Caco-2 (cell line): Measurements from ENCODE around the gene SIGLECL1. TPM values are rescaled to one million over a fixed set of nuclear protein-coding genes. Genes with fewer than 3 reads are reported as not detected.

Experiments used
- BruUV-seq: library from RNA; stranded (reverse); fragments of 400-500 nt; replicated peaks from 2 replicates; lab custom pipeline; 2021; lab: Mats Ljungman, UMichigan
- CTCF ChIA-PET: fragments of 300-600 bp; sonication (Branson Sonifier 250); formaldehyde crosslinking; loops from one replicate; lab custom pipeline; 2022; ENCODE audit warnings: antibody characterized with exemption; lab: Charles Lee
- POLR2A ChIA-PET: fragments of 300-600 bp; sonication (Branson Sonifier 250); formaldehyde crosslinking; loops from one replicate; lab custom pipeline; 2022; ENCODE audit warnings: antibody characterized with exemption; lab: Charles Lee
- DNase-seq, 2 experiments: peaks; one replicate each; pipeline versions ENCODE4 v3.0.0 to v3.0.0-alpha.2; 2020 to 2022
- H3K27me3 ChIP-seq: replicated peaks from 2 replicates; pipeline ENCODE4 v1.6.0; 2011; ENCODE audit warnings: low read length; ENCODE audit not compliant: control insufficient read depth, insufficient read depth
- H3K36me3 ChIP-seq: 2 replicates; pipeline ENCODE4 v1.5.1; 2011; ENCODE audit warnings: low read length; ENCODE audit not compliant: control insufficient read depth, insufficient read depth
- H3K4me1 ChIP-seq: fragments of 250-450 bp; sonication (Bioruptor Pico); 2 replicates; pipeline ENCODE4 v1.5.1; 2020; ENCODE audit warnings: mild to moderate bottlenecking
- H3K4me3 ChIP-seq: 2 replicates; pipeline ENCODE4 v1.5.1; 2011; ENCODE audit warnings: low read depth, mild to moderate bottlenecking, control low read depth, low read length
- H3K9me3 ChIP-seq: fragments of 250-450 bp; sonication (Bioruptor Pico); 2 replicates; pipeline ENCODE4 v1.5.1; 2020; ENCODE audit warnings: mild to moderate bottlenecking, moderate library complexity
- H3K27ac Mint-ChIP-seq: one replicate; pipeline ENCODE4 v1.8.0; 2022; ENCODE audit warnings: mixed read lengths; ENCODE audit not compliant: unreplicated experiment
- H3K27me3 Mint-ChIP-seq: one replicate; pipeline ENCODE4 v1.8.0; 2022; ENCODE audit warnings: mixed read lengths; ENCODE audit not compliant: insufficient read depth, unreplicated experiment
- H3K36me3 Mint-ChIP-seq: one replicate; pipeline ENCODE4 v1.8.0; 2022; ENCODE audit warnings: mild to moderate bottlenecking, mixed read lengths; ENCODE audit not compliant: insufficient read depth, unreplicated experiment
- H3K4me1 Mint-ChIP-seq: one replicate; pipeline ENCODE4 v1.8.0; 2022; ENCODE audit warnings: low read depth, mixed read lengths; ENCODE audit not compliant: unreplicated experiment
- H3K4me3 Mint-ChIP-seq: one replicate; pipeline ENCODE4 v1.8.0; 2022; ENCODE audit warnings: mild to moderate bottlenecking, moderate library complexity, mixed read lengths; ENCODE audit not compliant: unreplicated experiment
- H3K9me3 Mint-ChIP-seq: one replicate; pipeline ENCODE4 v1.8.0; 2022; ENCODE audit warnings: mixed read lengths; ENCODE audit not compliant: unreplicated experiment
- CTCF ChIP-seq, 2 experiments: fragments of 200-600 bp in 1 of 2; IDR thresholded peaks; 1 replicate in 1 of 2; 2 replicates in 1 of 2; pipeline versions ENCODE4 v1.5.1 to v1.8.0; 2011 to 2022; ENCODE audit warnings: antibody characterized with exemption in 1 of 2, control low read depth in 1 of 2, inconsistent platforms in 1 of 2, low read depth in 1 of 2, low read length in 1 of 2, mild to moderate bottlenecking in 1 of 2, moderate library complexity in 1 of 2; ENCODE audit not compliant: insufficient read depth in 1 of 2, severe bottlenecking in 1 of 2, unreplicated experiment in 1 of 2
- intact Hi-C: fragments of 100-400 bp; cut with micrococcal nuclease; formaldehyde crosslinking; loops from one replicate; pipeline ENCODE4 v1.10.0; 2022; ENCODE audit not compliant: unreplicated experiment
- total RNA-seq: library from RNA; stranded (reverse); gene quantifications from 2 replicates; pipeline ENCODE4 v1.2.3, GENCODE V29; 2022

The SIGLECL1 gene
- total RNA-seq, 1 experiment from 2014 or later, result not detected

GRCh38 chr19:51263808-51264207 is 12.9 kb downstream of the SIGLECL1 start:
- ChIA-PET POLR2A (no interaction called here), CTCF (no interaction called here)
- H3K27me3 Mint-ChIP-seq, result peaks cover 12% of the 10 kb centered on the region
- TF ChIP-seq CTCF (IDR thresholded peaks at IDR 0.05; ENCODE audit: insufficient read depth in 1 of 2, low read depth in 1 of 2, low read length in 1 of 2, severe bottlenecking in 1 of 2, unreplicated experiment in 1 of 2), result no peak
- no peaks in the 10 kb centered on the region for H3K36me3 Mint-ChIP-seq
- H3K4me3 ChIP-seq, result no peak overlapping the region
- BruUV-seq, result no TSS peak
- no peaks in the 10 kb centered on the region; the same call in 1 of the 2 replicates for H3K27me3 ChIP-seq
- no peak overlapping the region for H3K27ac Mint-ChIP-seq
- no peak for DNase-seq
- no peak overlapping the region for H3K4me3 Mint-ChIP-seq
- no peaks in the 10 kb centered on the region for H3K9me3 Mint-ChIP-seq
- peaks cover 11% of the 10 kb centered on the region for H3K9me3 ChIP-seq
- H3K4me1 ChIP-seq, result peaks cover 6% of the 10 kb centered on the region; the same call in 1 of the 2 replicates
- peaks cover 6% of the 10 kb centered on the region for H3K4me1 Mint-ChIP-seq
- intact Hi-C loops, result no loop called here
- H3K36me3 ChIP-seq, result no peaks in the 10 kb centered on the region

- Mint-ChIP-seq H3K9me3 (no peaks in the 10 kb centered on the region), H3K36me3 (no peaks in the 10 kb centered on the region), H3K27ac (no peak overlapping the region), H3K27me3 (peaks cover 11% of the 10 kb centered on the region), H3K4me1 (peaks cover 6% of the 10 kb centered on the region), H3K4me3 (no peak overlapping the region)
- no TSS peak for BruUV-seq
- ChIA-PET CTCF (no interaction called here), POLR2A (interaction anchor here (0.6 kb wide), 1 partner anchor 139 kb away, joined by 3 read pairs; no protein-coding TSS in a partner anchor)
- H3K36me3 ChIP-seq, result no peaks in the 10 kb centered on the region
- H3K4me3 ChIP-seq, result no peak overlapping the region
- DNase-seq, result no peak
- H3K4me1 ChIP-seq, result peaks cover 6% of the 10 kb centered on the region; the same call in 1 of the 2 replicates
- intact Hi-C loops, result no loop called here
- no peak for TF ChIP-seq CTCF (IDR thresholded peaks at IDR 0.05; ENCODE audit: insufficient read depth in 1 of 2, low read depth in 1 of 2, low read length in 1 of 2, severe bottlenecking in 1 of 2, unreplicated experiment in 1 of 2)
- H3K27me3 ChIP-seq, result no peaks in the 10 kb centered on the region; the same call in 1 of the 2 replicates
- no peaks in the 10 kb centered on the region for H3K9me3 ChIP-seq
Measured at GRCh38 chr19:51271067-51271466, 20.2 kb downstream of the SIGLECL1 start.

- Histone ChIP-seq H3K9me3 (no peaks in the 10 kb centered on the region), H3K4me1 (no peaks in the 10 kb centered on the region), H3K36me3 (no peaks in the 10 kb centered on the region), H3K27me3 (no peaks in the 10 kb centered on the region; the same call in 1 of the 2 replicates), H3K4me3 (no peak overlapping the region)
- DNase-seq, result no peak
- TF ChIP-seq CTCF (IDR thresholded peaks at IDR 0.05; ENCODE audit: insufficient read depth in 1 of 2, low read depth in 1 of 2, low read length in 1 of 2, severe bottlenecking in 1 of 2, unreplicated experiment in 1 of 2), result no peak
- intact Hi-C loops, result no loop called here
- Mint-ChIP-seq H3K4me1 (no peaks in the 10 kb centered on the region), H3K4me3 (no peak overlapping the region), H3K27me3 (peaks cover 8% of the 10 kb centered on the region), H3K27ac (no peak overlapping the region), H3K36me3 (no peaks in the 10 kb centered on the region), H3K9me3 (no peaks in the 10 kb centered on the region)
- POLR2A ChIA-PET, result no interaction called here
- CTCF ChIA-PET, result no interaction called here
- BruUV-seq, result no TSS peak
Measured at GRCh38 chr19:51272183-51272810, 21.4 kb downstream of the SIGLECL1 start.
